ENCODE results near the gene FAM13A.

DNA sequence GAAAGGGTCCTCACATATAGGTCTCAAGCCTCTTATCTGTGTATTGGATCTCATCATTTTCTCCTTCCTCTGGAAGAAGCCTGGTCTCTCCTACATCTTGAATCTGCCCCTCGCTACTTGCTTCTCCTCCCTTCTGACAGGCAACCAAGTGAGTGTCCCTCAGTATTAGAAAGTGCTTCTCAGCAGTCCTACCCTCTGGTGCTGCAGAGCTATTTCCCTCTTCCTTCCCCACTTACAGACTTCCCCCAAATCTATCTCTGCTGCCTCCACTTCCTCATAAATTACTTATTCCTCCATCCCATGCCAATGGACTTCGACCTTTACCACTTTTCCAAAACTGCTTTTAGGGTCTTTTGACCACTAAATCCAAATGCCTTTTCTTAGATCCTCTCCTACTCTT lies 230.2 kb downstream of the FAM13A start:
- TF ChIP-seq MYC (CRISPR knock-in tag; IDR thresholded peaks at IDR 0.05; ENCODE audit: borderline replicate concordance), result no peak
- TF ChIP-seq RFX1 (IDR thresholded peaks at IDR 0.05), result no peak
- TF ChIP-seq ZNF136 (CRISPR knock-in tag; IDR thresholded peaks at IDR 0.05; ENCODE audit: low read depth), result no peak
- TF ChIP-seq, protein P1, sequence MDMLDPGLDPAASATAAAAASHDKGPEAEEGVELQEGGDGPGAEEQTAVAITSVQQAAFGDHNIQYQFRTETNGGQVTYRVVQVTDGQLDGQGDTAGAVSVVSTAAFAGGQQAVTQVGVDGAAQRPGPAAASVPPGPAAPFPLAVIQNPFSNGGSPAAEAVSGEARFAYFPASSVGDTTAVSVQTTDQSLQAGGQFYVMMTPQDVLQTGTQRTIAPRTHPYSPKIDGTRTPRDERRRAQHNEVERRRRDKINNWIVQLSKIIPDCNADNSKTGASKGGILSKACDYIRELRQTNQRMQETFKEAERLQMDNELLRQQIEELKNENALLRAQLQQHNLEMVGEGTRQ (IDR thresholded peaks at IDR 0.05; ENCODE audit: low read depth, low read length), result no peak
- TF ChIP-seq, protein P1 (CRISPR knock-in tag; IDR thresholded peaks at IDR 0.05; ENCODE audit: borderline replicate concordance), result no peak
- no peak for TF ChIP-seq POLR2G (IDR thresholded peaks at IDR 0.05; ENCODE audit: low read depth, low read length)
- TF ChIP-seq ASH2L (IDR thresholded peaks at IDR 0.05; ENCODE audit: insufficient read length, low read depth, low read length), result no peak
